K562 (cell line): ENCODE data around the gene CSPG5. TPM values are rescaled to one million over a fixed set of nuclear protein-coding genes. Genes with fewer than 3 reads are reported as not detected.

Experiments
- BRD9 ChIP-seq: fragments of 450-650 bp; IDR thresholded peaks from 2 replicates; pipeline ENCODE4 v1.6.1; 2018; ENCODE audit warnings: low read depth; ENCODE audit not compliant: partially characterized antibody
- MEIS2 ChIP-seq: fragments of 450-650 bp; IDR thresholded peaks from 2 replicates; pipeline ENCODE4 v1.6.1; 2014; ENCODE audit warnings: mild to moderate bottlenecking; ENCODE audit not compliant: partially characterized antibody
- REST ChIP-seq, 2 experiments: fragments of 450-650 bp; formaldehyde crosslinking in 1 of 2; IDR thresholded peaks; 2 replicates each; pipeline versions ENCODE4 v1.4.0 to v1.6.1; 2014 to 2020; ENCODE audit warnings: mild to moderate bottlenecking in 2 of 2, borderline replicate concordance in 1 of 2, low read depth in 1 of 2
- TAL1 ChIP-seq: fragments of 450-650 bp; IDR thresholded peaks from 2 replicates; pipeline ENCODE4 v1.6.1; 2016; ENCODE audit warnings: mild to moderate bottlenecking
- THAP7 ChIP-seq: fragments of 250-450 bp; sonication (Bioruptor Pico); IDR thresholded peaks from 2 replicates; pipeline ENCODE4 v1.5.0; 2021
- YBX1 ChIP-seq: fragments of 450-650 bp; IDR thresholded peaks from 2 replicates; pipeline ENCODE4 v1.7.1; 2016; ENCODE audit warnings: mild to moderate bottlenecking
- ZNF316 ChIP-seq: fragments of 450-650 bp; IDR thresholded peaks from 2 replicates; pipeline ENCODE4 v1.6.1; 2016
- ZNF561 ChIP-seq: fragments of 450-650 bp; formaldehyde crosslinking; conservative IDR thresholded peaks from 2 replicates; pipeline ENCODE4 v1.4.0; 2020; ENCODE audit warnings: mild to moderate bottlenecking, moderate library complexity
- polyA plus RNA-seq, 8 experiments: library from polyadenylated mRNA; depleted of rRNA in 4 of 8; stranded (reverse) in 5 of 8; unstranded in 3 of 8; fragments of >200 nt; fragmentation: Nextera tagmentation in 2 of 8; fragmentation: Illumina TruSeq in 1 of 8; extraction: Ambion mirVana in 2 of 8; extraction: Trizol in 1 of 8; gene quantifications; 2 replicates each; pipeline versions ENCODE4 v1.2.1 to v1.2.3, GENCODE V29; 2011 to 2014; ENCODE audit warnings: inconsistent platforms in 1 of 8, missing spikeins in 1 of 8
- total RNA-seq, 7 experiments: library from RNA; depleted of rRNA in 6 of 7; stranded (reverse); fragments of >200 nt in 6 of 7; fragmentation: Illumina TruSeq in 2 of 7; extraction: Trizol in 2 of 7; gene quantifications; 2 replicates each; pipeline versions ENCODE4 v1.2.1 to v1.2.3, GENCODE V29; 2011 to 2021; ENCODE audit warnings: low replicate concordance in 1 of 7

The CSPG5 gene
- total and polyA plus RNA-seq, 9 of the 15 experiments (the other 6 are each of a cell fraction or from before 2014, with no cell fraction given) = 0.06 to 3.3 (median 2.4) TPM

DNA sequence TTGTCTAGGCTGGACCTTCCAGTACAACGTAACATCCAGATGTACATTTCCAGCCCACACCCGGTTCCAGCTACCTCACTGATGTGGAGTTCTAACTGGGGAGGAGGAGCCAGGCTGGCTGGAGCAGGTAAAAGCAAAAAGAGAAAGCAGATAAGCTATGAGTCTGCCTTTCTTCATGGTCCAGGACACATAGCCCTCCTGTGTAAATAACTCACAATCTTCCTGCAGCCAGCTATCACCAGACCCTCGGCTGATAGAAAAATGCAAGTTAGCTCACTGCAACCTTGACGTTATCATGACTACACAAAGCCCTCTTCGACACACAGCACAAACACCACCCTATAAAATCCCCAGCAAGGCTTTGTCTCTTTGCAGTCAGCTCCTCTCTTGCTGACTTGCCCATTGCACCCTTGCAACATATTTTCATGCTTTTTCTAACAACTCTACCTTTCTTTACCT, 44.6 kb downstream of the CSPG5 start (continued):
- peak; percentile 80 for TF ChIP-seq REST (IDR thresholded peaks at IDR 0.05; ENCODE audit: borderline replicate concordance)
- TF ChIP-seq REST (CRISPR knock-in tag; IDR thresholded peaks at IDR 0.05; ENCODE audit: low read depth) = no peak
- no peak for TF ChIP-seq YBX1
- no peak for TF ChIP-seq ZNF561 (CRISPR knock-in tag)
- no peak for TF ChIP-seq THAP7 (CRISPR knock-in tag)
- no peak for TF ChIP-seq BRD9
- peak; percentile 88 for TF ChIP-seq TAL1
- peak; percentile 52 for TF ChIP-seq ZNF316
- peak; percentile 67 for TF ChIP-seq MEIS2
